Endothelial cell of umbilical vein (primary cell): Measurements from ENCODE around the gene SLC5A1. TPM values are rescaled to one million over a fixed set of nuclear protein-coding genes. Genes with fewer than 3 reads are reported as not detected.
"Not testable (repeated sequence)": the region's sequence is repeated elsewhere in the genome, so short reads cannot be mapped to it uniquely, and the experiment has no call there.

Experiments used
- BruUV-seq: library from RNA; stranded (reverse); fragments of 400-500 nt; replicated peaks from 2 replicates; lab custom pipeline; 2021; lab: Mats Ljungman, UMichigan
- CTCF ChIA-PET: fragments of 300-600, 350-600 bp; sonication (Branson Sonifier 250); formaldehyde crosslinking; loops from one replicate; lab custom pipeline; 2021; ENCODE audit warnings: antibody characterized with exemption, inconsistent platforms; lab: Charles Lee
- POLR2A ChIA-PET: fragments of 300-600, 350-600 bp; sonication (Branson Sonifier 250); formaldehyde crosslinking; loops from one replicate; lab custom pipeline; 2021; ENCODE audit warnings: antibody characterized with exemption, inconsistent platforms; lab: Charles Lee
- DNase-seq: peaks from one replicate; pipeline ENCODE4 v3.0.0-alpha.2; 2011; ENCODE audit warnings: low read depth, low spot score
- FAIRE-seq: peaks from 2 replicates; lab custom pipeline; 2011; peaks lifted over from hg19 to GRCh38; lab: Jason Lieb, UNC
- H2AFZ ChIP-seq: 2 replicates; pipeline ENCODE4 v1.6.0; 2012; ENCODE audit warnings: low read depth, low read length, control low read depth, inconsistent platforms
- H3K27ac ChIP-seq: 2 replicates; pipeline ENCODE4 v1.5.1; 2011; ENCODE audit warnings: low read depth, mild to moderate bottlenecking, control low read depth, low read length, moderate library complexity; ENCODE audit not compliant: insufficient read depth
- H3K27me3 ChIP-seq, 2 experiments: 2 replicates each; pipeline versions ENCODE4 v1.6.0 to v1.6.1; 2011; ENCODE audit warnings: low read length in 2 of 2, mixed read lengths in 1 of 2; ENCODE audit not compliant: control insufficient read depth in 2 of 2, insufficient read depth in 2 of 2
- H3K36me3 ChIP-seq, 2 experiments: 2 replicates in 1 of 2; 3 replicates in 1 of 2; pipeline ENCODE4 v1.5.1; 2011; ENCODE audit warnings: low read length in 2 of 2, mild to moderate bottlenecking in 1 of 2, moderate library complexity in 1 of 2; ENCODE audit not compliant: control insufficient read depth in 2 of 2, insufficient read depth in 2 of 2; ENCODE audit errors: extremely low read depth in 1 of 2
- H3K4me1 ChIP-seq: 3 replicates; pipeline ENCODE4 v1.5.1; 2011; ENCODE audit warnings: mild to moderate bottlenecking, low read length; ENCODE audit not compliant: control insufficient read depth, insufficient read depth; ENCODE audit errors: extremely low read depth
- H3K4me2 ChIP-seq: 2 replicates; pipeline ENCODE4 v1.6.1; 2011; ENCODE audit warnings: low read length, control low read depth, mixed read lengths; ENCODE audit not compliant: insufficient read depth
- H3K4me3 ChIP-seq, 3 experiments: fragments of 200-600 bp in 1 of 3; sonication (generic), shearing (Covaris generic) in 1 of 3; replicated peaks in 1 of 3; 2 replicates each; pipeline ENCODE4 v1.5.1; 2011 to 2016; ENCODE audit warnings: control low read depth in 3 of 3, low read length in 3 of 3, mild to moderate bottlenecking in 2 of 3, inconsistent platforms in 1 of 3, low read depth in 1 of 3, moderate library complexity in 1 of 3; ENCODE audit not compliant: insufficient read depth in 1 of 3
- H3K79me2 ChIP-seq: 2 replicates; pipeline ENCODE4 v1.6.0; 2012; ENCODE audit warnings: low read length, inconsistent platforms; ENCODE audit not compliant: control insufficient read depth, insufficient read depth
- H3K9ac ChIP-seq: replicated peaks from 2 replicates; pipeline ENCODE3; 2011; ENCODE audit warnings: low read length, control low read depth; ENCODE audit not compliant: insufficient read depth; ENCODE audit errors: extremely low read depth
- H3K9me1 ChIP-seq: replicated peaks from 3 replicates; pipeline ENCODE4 v1.6.0; 2011; ENCODE audit warnings: mild to moderate bottlenecking, low read length; ENCODE audit not compliant: control insufficient read depth, insufficient read depth; ENCODE audit errors: extremely low read depth
- H3K9me3 ChIP-seq: replicated peaks from 2 replicates; pipeline ENCODE4 v1.5.1; 2012; ENCODE audit warnings: low read length, inconsistent platforms; ENCODE audit not compliant: control insufficient read depth, insufficient read depth
- H4K20me1 ChIP-seq: replicated peaks from 2 replicates; pipeline ENCODE3; 2011; ENCODE audit warnings: mild to moderate bottlenecking, low read length; ENCODE audit not compliant: control insufficient read depth, insufficient read depth; ENCODE audit errors: extremely low read depth
- FOS ChIP-seq: IDR thresholded peaks from 2 replicates; pipeline ENCODE4 v1.6.1; 2011; ENCODE audit warnings: mild to moderate bottlenecking, low read length, moderate library complexity, borderline replicate concordance; ENCODE audit not compliant: insufficient read depth
- GATA2 ChIP-seq: IDR thresholded peaks from 2 replicates; pipeline ENCODE4 v1.7.0; 2011; ENCODE audit warnings: low read depth, mild to moderate bottlenecking, moderate library complexity, mixed read lengths, low read length; ENCODE audit not compliant: insufficient read length, insufficient read depth
- JUN ChIP-seq: IDR thresholded peaks from 2 replicates; pipeline ENCODE4 v1.6.1; 2011; ENCODE audit warnings: borderline replicate concordance, low read depth; ENCODE audit not compliant: insufficient read length, insufficient read depth
- dilution Hi-C: fragments of 300-500 bp; cut with MboI; formaldehyde crosslinking; loops from one replicate; pipeline ENCODE4 v1.15.0; 2019; ENCODE audit warnings: low sequenced_read_pairs; ENCODE audit not compliant: extremely low pct_ligation_motif_present
- intact Hi-C: fragments of 100-400 bp; cut with micrococcal nuclease; formaldehyde crosslinking; loops from one replicate; pipeline ENCODE4 v1.10.0; 2022
- polyA plus RNA-seq, 4 experiments: library from polyadenylated mRNA; depleted of rRNA in 3 of 4; stranded (reverse) in 3 of 4; unstranded in 1 of 4; fragments of >200 nt; gene quantifications; 2 replicates each; pipeline versions ENCODE4 v1.2.1 to v1.2.3, GENCODE V29; 2011 to 2012; ENCODE audit warnings: missing spikeins in 1 of 4
- total RNA-seq: library from RNA; stranded (reverse); gene quantifications from 2 replicates; pipeline ENCODE4 v1.2.3, GENCODE V29; 2021

Gene SLC5A1
- total and polyA plus RNA-seq, 2 donors (not counting 3 experiments of a cell fraction or from before 2014, with no cell fraction given), result not detected

- peak overlapping the region; percentile 42 for H2AFZ ChIP-seq
- intact Hi-C loops, result loop anchor here (5.0 kb wide), 1 partner anchor 241 kb away; no protein-coding TSS in a partner anchor
- H3K27me3 ChIP-seq, H4K20me1 ChIP-seq, H3K9ac ChIP-seq, POLR2A ChIA-PET, H3K4me3 ChIP-seq, H3K9me1 ChIP-seq, H3K36me3 ChIP-seq, H3K4me1 ChIP-seq, BruUV-seq, H3K27ac ChIP-seq, dilution Hi-C loops, H3K9me3 ChIP-seq, H3K4me2 ChIP-seq, CTCF ChIA-PET, H3K79me2 ChIP-seq: not testable (repeated sequence)
- TF ChIP-seq GATA2, result peak; percentile 17
- TF ChIP-seq JUN, result peak; percentile 35
- TF ChIP-seq FOS, result peak; percentile 27
- FAIRE-seq, result peak; percentile 89
- DNase-seq, result peak; percentile 9
These were observed 92.9 kb downstream of the SLC5A1 start for GRCh38 chr22:32135958-32136357.

- H3K9me3 ChIP-seq, H4K20me1 ChIP-seq, BruUV-seq, CTCF ChIA-PET, H2AFZ ChIP-seq, H3K4me1 ChIP-seq, H3K79me2 ChIP-seq, H3K36me3 ChIP-seq, dilution Hi-C loops, H3K27ac ChIP-seq, H3K27me3 ChIP-seq, H3K4me2 ChIP-seq, H3K9me1 ChIP-seq, H3K9ac ChIP-seq, DNase-seq, FAIRE-seq, H3K4me3 ChIP-seq, POLR2A ChIA-PET: not testable (repeated sequence)
- intact Hi-C loops, result loop anchor here (5.0 kb wide), 1 partner anchor 240 kb away; no protein-coding TSS in a partner anchor
These were observed 93.8 kb downstream of the SLC5A1 start for GRCh38 chr22:32136881-32137280.

GRCh38 chr22:32137731-32138324, 94.8 kb downstream of the SLC5A1 start:
- dilution Hi-C loops, H3K27ac ChIP-seq, H3K4me1 ChIP-seq, H3K9me1 ChIP-seq, H2AFZ ChIP-seq, CTCF ChIA-PET, H3K27me3 ChIP-seq, H4K20me1 ChIP-seq, H3K4me2 ChIP-seq, POLR2A ChIA-PET, FAIRE-seq, H3K4me3 ChIP-seq, H3K79me2 ChIP-seq, DNase-seq, BruUV-seq, H3K9me3 ChIP-seq, H3K9ac ChIP-seq, H3K36me3 ChIP-seq: not testable (repeated sequence)
- intact Hi-C loops, result loop anchor here (5.0 kb wide), 1 partner anchor 239 kb away; no protein-coding TSS in a partner anchor
